Measurements from ENCODE around the gene IVD.

GRCh38 chr15:40439960-40440742, 34.6 kb downstream of the IVD start:
- TF ChIP-seq CTCF (conservative IDR thresholded peaks at IDR 0.05; ENCODE audit: low read depth, low read length) (no peak), EZH2 (IDR thresholded peaks at IDR 0.05; ENCODE audit: low read length, unreplicated experiment) (no peak)

Measured in PC-3 (cell line).